Bronchial smooth muscle cell (primary cell): ENCODE measurements around the gene SURF2. TPM values are rescaled to one million over a fixed set of nuclear protein-coding genes. Genes with fewer than 3 reads are reported as not detected.

Experiments used
- total RNA-seq: library from RNA; depleted of rRNA; stranded (reverse); fragments of >200 nt; gene quantifications from 2 replicates; pipeline ENCODE4 v1.2.1, GENCODE V29; 2014

Gene SURF2
- 13.9 and 14.6 TPM in 2 replicates for total RNA-seq

DNA sequence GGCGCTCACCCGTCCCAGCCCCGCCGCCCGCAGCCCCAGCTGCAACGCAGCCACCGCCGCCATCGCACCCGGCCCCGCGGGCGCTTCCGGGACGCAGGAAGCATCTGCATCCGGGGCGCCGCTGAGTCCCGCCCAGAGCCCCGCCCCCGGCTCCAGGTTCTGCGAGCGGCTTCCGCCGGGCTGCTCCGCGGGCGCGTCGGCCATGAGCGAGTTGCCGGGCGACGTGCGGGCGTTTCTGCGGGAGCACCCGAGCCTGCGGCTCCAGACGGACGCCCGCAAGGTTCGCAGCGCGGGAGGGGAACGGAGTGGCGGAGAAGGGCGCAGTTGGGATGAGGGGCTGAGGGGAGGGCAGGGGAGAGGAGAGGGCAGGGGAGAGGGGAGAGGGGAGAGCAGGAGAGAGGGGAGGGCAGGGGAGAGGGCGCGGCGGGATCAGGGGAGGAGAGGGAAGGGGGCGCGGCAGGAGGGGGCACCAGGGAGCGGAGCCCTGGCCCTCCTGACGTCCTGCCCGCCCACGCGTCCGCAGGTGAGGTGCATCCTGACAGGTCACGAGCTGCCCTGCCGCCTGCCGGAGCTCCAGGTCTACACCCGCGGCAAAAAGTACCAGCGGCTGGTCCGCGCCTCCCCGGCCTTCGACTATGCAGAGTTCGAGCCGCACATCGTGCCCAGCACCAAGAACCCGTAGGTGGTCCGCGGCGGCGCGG is at the start of gene SURF2, which contains the start of gene SURF1:
SURF2 (plus strand) TSS at position 160 of the 701 bp plus-strand sequence; CDS start at position 203, 43 bp downstream.
SURF1 (minus strand) TSS at position 97 of the 701 bp plus-strand sequence; CDS start at position 63, 34 bp downstream.

DNA sequence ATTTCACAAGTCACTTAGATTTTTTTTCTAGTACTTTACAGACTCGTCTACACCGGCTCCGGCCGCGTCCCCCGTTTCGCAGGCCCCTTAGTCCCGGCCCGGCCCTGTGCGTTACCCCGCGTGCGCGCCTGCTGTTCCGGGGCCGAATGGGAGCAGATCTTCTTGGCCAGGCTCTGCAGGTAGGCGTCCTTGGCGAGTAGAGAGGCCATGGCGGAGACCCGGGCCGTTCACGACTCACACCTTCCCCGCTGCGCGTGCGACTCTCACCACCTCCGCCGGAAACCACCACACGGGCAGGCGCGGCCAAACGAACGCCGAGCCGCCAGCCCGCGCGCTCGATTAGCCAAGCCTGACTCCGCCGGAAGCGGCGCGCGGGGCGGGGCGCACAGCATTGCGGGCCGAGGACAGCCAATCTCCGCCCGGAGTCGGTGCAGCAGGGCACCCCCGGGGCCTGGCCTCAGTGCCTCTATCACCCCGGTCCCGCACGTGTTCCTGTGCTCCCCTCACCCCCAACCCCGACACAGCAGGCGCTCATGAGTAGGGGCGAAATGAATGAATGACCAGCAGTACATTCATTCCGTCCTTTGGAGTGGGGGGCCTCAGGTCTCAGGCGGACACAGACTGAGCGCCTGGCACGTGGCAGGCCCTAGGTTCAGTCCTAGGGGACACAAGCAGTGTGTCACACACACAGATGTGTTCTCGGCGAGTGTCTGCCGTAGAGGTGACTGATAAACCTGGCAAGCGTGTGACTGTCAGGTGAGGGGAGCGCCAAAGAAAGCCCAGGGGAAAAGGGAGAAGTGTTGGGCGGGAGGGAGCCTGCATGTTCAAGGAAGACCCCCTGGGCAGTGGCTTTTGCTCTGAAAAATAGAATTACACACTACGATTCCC is 20.2 kb upstream of the SURF2 start, which contains the start of gene SURF6:
SURF6 (minus strand) TSS at position 265 of the 888 bp plus-strand sequence; CDS start at position 209, 56 bp downstream.

DNA sequence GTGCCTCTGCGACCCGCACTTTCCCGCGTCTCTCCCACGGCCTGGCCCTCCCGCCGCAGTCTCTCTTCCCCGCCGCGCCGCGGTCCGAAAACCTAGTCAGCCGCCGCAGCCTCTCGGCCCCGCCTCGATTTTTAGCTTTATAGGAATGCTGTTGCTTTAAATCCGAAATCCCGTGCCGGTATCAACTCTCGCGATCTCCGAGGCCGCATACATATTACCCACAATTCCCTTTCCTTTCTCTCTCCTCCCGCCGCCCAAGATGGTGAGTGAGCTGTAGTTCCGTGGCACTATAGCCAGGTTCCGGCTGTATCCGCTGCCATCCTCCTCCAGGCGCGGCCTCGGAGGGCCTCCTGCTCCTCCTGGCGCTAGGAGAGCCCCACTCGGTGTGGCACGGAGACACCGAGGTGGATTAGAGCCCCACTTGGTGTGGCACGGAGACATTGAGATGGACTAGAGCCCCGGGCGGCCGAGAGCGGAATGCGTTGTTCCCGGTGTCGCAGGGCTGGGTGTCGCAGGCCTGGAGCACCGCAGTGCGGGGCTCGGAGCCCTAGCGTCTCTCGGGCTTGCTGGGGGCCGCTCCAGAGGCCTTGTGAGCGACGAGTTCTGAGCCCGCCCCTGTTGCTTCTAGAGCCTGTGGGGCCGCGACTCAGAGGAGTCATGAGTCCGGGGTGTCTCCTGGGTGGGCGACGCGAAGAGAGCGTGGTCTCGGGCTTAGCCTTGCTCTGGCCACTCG is 8.2 kb upstream of the SURF2 start, which contains the start of the genes MED22 and RPL7A:
MED22 (minus strand) TSS at position 147 of the 733 bp plus-strand sequence. CDS start 1,469 bp downstream, outside the sequence.
RPL7A (plus strand) TSS at position 234 of the 733 bp plus-strand sequence; CDS start at position 260, 26 bp downstream.

DNA sequence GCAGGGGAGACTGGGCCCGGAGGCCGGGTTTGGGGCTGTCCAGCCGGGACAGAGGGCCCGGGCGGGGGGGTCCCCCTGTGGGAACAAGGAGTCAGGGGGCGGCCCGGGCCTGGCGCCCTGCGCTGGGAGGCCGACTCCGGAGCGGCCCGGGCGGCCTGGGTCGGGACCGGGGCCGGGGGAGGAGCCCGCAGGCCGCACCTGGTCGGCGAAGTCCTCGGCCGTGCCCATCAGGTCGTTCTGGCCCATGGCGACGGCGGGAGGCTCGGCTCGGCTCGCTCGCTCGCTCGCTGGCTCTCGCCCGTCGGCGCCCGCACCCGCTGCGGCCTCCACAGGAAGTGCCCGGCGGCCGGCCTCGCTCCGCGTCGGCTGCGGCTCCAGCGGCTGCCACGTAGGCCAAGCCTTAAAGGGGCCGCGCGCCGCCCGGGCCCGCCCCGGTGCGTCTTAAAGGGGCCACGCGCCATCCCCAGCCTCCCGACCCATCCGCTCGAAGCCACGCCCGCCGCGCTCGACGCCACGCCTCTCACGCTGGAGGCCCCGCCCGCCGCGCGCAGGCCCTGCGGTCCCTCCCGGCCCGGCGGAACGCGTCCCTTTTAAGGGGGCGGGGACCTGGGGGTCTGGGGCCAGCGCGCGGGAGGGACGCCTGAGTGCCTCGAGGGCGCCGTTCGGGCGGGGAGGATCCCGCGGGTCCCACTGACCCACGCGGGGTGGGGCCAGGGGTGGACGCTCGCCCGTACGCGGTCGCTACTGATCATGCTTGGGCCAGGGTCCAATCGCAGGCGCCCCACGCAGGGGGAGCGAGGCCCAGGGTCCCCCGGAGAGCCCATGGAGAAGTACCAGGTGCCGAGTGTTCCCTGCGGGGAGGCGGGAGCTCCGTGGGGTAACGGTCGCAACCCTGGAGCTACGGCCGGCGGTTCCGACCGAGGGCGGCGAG is 19.6 kb downstream of the SURF2 start, which contains the start of the genes STKLD1 and SURF4:
STKLD1 (plus strand) TSS at position 643 of the 931 bp plus-strand sequence; CDS start at position 751, 108 bp downstream.
SURF4 (minus strand) TSS at position 337 of the 931 bp plus-strand sequence; CDS start at position 246, 91 bp downstream.

Other genes with a start within 250 kb of the SURF2 start
- gene RALGDS, start 235.3 kb upstream of the SURF2 start, total RNA-seq, result 20.2 and 20.4 TPM in 2 replicates
- gene GBGT1, start 192.6 kb upstream of the SURF2 start, total RNA-seq, result 1.3 and 5.7 TPM in 2 replicates
- gene OBP2B, start 147.3 kb upstream of the SURF2 start, total RNA-seq, result not detected in 2 replicates
- gene ABO, start 81.3 kb upstream of the SURF2 start, total RNA-seq, result not detected in 2 replicates
- gene SURF6, start 20.4 kb upstream of the SURF2 start, total RNA-seq, result 7.4 and 8.1 TPM in 2 replicates
- 9.9 and 21.4 TPM in 2 replicates for gene MED22, start 8.4 kb upstream of the SURF2 start, total RNA-seq
- 2,604 and 3,068 TPM in 2 replicates for gene RPL7A, start 8.3 kb upstream of the SURF2 start, total RNA-seq
- 32.8 and 43.2 TPM in 2 replicates for gene SURF1, start 63 bp upstream of the SURF2 start, total RNA-seq
- 354 and 359 TPM in 2 replicates for gene SURF4, start 19.5 kb downstream of the SURF2 start, total RNA-seq
- 0.69 and 0.95 TPM in 2 replicates for gene STKLD1, start 19.8 kb downstream of the SURF2 start, total RNA-seq
- gene REXO4, start 61.5 kb downstream of the SURF2 start, total RNA-seq, result 14.7 and 20.8 TPM in 2 replicates
- gene ADAMTS13, start 65.8 kb downstream of the SURF2 start, total RNA-seq, result 2.5 and 3.3 TPM in 2 replicates
- gene CACFD1, start 103.4 kb downstream of the SURF2 start, total RNA-seq, result 7.6 and 8.8 TPM in 2 replicates
- 4.3 and 5.7 TPM in 2 replicates for gene SLC2A6, start 122.5 kb downstream of the SURF2 start, total RNA-seq
- gene MYMK, start 168.4 kb downstream of the SURF2 start, total RNA-seq, result not detected in 2 replicates
- under 0.01 TPM in 1 of 2 replicates, not detected in the other for gene ADAMTSL2, start 178.2 kb downstream of the SURF2 start, total RNA-seq